Measurements from ENCODE around the gene ELF5. TPM values are rescaled to one million over a fixed set of nuclear protein-coding genes. Genes with fewer than 3 reads are reported as not detected.

Gene ELF5
- total RNA-seq, 4 donors from 2014 or later, result 1.1 TPM; not detected in 3

DNA sequence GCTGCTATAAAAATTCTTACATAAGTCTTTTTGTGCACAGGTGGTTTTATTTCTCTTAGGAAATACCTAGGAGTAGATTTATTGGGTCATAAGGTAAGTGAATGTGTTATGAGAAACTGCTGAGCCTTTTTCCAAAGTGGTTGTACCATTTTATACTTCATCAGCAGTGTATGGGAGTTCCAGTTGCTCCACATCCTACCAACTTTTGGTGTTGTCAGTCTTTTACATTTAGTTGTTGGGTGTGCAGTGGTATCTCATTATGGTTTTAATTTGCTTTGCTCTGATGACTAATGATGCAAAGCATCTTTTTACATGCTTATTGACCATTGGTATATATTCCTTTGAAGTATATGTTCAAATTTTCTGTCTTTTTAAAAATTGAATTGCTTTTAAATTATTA, 71.8 kb downstream of the ELF5 start:
- Histone ChIP-seq H3K4me1 (peaks cover 4 to 60% (median 11%) of the 10 kb centered on the region in 3 donors), H3K27ac (no peak overlapping the region), H3K9me3 (no peaks in the 10 kb centered on the region), H3K4me3 (no peak overlapping the region), H3K36me3 (no peaks in the 10 kb centered on the region), H3K27me3 (no peaks in the 10 kb centered on the region)
- TF ChIP-seq EP300 (IDR thresholded peaks at IDR 0.05), result no peak
- TF ChIP-seq, protein P1, sequence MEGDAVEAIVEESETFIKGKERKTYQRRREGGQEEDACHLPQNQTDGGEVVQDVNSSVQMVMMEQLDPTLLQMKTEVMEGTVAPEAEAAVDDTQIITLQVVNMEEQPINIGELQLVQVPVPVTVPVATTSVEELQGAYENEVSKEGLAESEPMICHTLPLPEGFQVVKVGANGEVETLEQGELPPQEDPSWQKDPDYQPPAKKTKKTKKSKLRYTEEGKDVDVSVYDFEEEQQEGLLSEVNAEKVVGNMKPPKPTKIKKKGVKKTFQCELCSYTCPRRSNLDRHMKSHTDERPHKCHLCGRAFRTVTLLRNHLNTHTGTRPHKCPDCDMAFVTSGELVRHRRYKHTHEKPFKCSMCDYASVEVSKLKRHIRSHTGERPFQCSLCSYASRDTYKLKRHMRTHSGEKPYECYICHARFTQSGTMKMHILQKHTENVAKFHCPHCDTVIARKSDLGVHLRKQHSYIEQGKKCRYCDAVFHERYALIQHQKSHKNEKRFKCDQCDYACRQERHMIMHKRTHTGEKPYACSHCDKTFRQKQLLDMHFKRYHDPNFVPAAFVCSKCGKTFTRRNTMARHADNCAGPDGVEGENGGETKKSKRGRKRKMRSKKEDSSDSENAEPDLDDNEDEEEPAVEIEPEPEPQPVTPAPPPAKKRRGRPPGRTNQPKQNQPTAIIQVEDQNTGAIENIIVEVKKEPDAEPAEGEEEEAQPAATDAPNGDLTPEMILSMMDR (IDR thresholded peaks at IDR 0.05), result no peak
- no peak for TF ChIP-seq POLR2A (IDR thresholded peaks at IDR 0.05)
- TF ChIP-seq POLR2AphosphoS5 (IDR thresholded peaks at IDR 0.05), result no peak
- no peak for ATAC-seq

DNA sequence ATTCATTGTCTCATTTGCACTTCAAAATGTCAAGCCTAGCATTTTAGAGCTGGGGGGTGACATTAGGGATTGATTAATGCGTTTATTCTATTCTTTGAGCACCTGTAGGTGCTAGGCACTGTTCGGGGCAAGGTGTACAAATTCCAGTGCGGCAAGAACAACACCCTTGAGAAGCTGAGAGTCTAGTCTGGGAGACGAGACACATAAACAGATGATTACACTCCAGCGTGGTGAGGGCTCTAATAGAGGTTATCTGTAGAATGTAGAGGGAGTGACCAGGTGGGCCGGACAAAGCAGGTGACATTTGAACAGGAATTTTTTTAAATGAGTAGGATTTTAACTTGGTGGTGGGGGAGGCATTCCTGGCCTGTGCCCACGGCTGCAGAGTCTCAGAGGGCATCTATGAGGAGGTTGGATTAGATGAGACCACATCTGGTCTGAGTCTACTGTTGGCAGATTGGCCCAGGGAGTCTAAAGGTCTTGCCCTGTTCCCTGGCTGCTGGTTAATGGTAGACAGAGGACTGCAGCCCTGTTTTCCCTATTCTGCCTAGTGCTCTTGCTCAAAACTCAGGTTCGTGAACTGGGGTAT, 73.9 kb downstream of the ELF5 start:
- no peaks in the 10 kb centered on the region for H3K27me3 ChIP-seq
- 20 to 84% methylated on average over 2 to 7 of the region's 8 CpGs for WGBS, 2 donors (ENCODE audit: low coverage in 1 of 2)
- H3K4me1 ChIP-seq, result peaks cover 4 to 59% (median 11%) of the 10 kb centered on the region in 3 donors
- TF ChIP-seq, protein P1 (IDR thresholded peaks at IDR 0.05), result no peak
- TF ChIP-seq EP300 (IDR thresholded peaks at IDR 0.05) (no peak), POLR2AphosphoS5 (IDR thresholded peaks at IDR 0.05) (no peak), POLR2A (IDR thresholded peaks at IDR 0.05) (no peak)
- ATAC-seq, result no peak
- H3K36me3 ChIP-seq, result no peaks in the 10 kb centered on the region
- H3K27ac ChIP-seq, result peak overlapping the region in 3 of 4 donors; percentile 89 to 93 (median 92)
- H3K9me3 ChIP-seq, result no peaks in the 10 kb centered on the region
- H3K4me3 ChIP-seq, result peak overlapping the region; percentile 84 to 91

DNA sequence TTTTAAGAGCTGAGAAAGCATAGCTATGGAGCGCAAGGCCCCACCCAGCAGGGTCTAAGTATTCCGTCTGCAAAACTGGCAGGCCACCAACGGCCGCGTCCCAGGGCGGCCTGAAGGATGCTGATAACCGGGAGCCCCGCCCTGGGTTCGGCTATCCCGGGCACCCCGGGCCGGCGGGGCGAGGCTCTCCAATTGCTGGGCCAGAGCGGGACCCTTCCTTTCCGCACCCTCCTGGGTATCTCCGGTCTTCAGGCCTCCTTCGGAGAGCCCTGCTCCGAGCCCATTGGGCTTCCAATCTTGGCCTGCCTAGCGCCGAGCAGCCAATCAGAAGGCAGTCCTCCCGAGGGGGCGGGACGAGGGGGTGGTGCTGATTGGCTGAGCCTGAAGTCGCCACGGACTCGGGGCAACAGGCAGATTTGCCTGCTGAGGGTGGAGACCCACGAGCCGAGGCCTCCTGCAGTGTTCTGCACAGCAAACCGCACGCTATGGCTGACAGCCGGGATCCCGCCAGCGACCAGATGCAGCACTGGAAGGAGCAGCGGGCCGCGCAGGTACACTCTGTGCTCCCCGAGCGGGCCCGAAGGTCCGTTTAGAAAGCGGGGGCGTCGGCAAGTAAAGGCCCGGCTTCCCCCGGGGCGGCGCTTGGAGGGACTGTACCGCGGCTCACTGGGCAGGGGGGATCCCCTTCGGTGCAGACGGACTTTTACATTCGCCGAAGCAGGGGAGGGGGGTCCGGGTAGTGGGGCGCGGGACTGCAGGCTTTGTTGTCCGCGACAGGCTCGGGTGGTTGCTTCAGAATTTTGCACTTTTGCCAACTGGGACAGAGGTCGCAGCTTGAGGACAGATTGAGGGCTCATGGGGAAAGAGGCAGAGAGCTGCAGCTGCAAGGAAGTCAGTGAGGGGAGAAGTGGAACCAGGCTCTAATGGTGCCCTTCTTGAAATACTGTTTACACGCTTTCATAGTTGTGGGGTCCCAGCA, 74.8 kb downstream of the ELF5 start, which contains the start of gene CAT:
Gene CAT (plus strand): TSS at position 406 of the 979 bp plus-strand sequence. CDS start 80 bp downstream, at position 486.
- H3K4me1 ChIP-seq, result peaks cover 4 to 54% (median 11%) of the 10 kb centered on the region in 3 donors
- peak within 1 kb of the TSS; percentile 69 to 93 (median 90) for H3K27ac ChIP-seq
- TF ChIP-seq POLR2AphosphoS5 (IDR thresholded peaks at IDR 0.05) (peak; percentile 58), EP300 (IDR thresholded peaks at IDR 0.05) (no peak), POLR2A (IDR thresholded peaks at IDR 0.05) (peak; percentile 56 to 62)
- TF ChIP-seq, protein P1 (IDR thresholded peaks at IDR 0.05), result no peak
- 0 to 5% methylated on average over 6 to 19 of the region's 62 CpGs for WGBS, 2 donors (ENCODE audit: low coverage in 1 of 2)
- peak; percentile 99 for ATAC-seq
- H3K9me3 ChIP-seq, result no peaks in the 10 kb centered on the region
- no peaks in the 10 kb centered on the region for H3K27me3 ChIP-seq
- H3K36me3 ChIP-seq, result no peaks in the 10 kb centered on the region
- peak within 1 kb of the TSS; percentile 84 to 91 for H3K4me3 ChIP-seq

DNA sequence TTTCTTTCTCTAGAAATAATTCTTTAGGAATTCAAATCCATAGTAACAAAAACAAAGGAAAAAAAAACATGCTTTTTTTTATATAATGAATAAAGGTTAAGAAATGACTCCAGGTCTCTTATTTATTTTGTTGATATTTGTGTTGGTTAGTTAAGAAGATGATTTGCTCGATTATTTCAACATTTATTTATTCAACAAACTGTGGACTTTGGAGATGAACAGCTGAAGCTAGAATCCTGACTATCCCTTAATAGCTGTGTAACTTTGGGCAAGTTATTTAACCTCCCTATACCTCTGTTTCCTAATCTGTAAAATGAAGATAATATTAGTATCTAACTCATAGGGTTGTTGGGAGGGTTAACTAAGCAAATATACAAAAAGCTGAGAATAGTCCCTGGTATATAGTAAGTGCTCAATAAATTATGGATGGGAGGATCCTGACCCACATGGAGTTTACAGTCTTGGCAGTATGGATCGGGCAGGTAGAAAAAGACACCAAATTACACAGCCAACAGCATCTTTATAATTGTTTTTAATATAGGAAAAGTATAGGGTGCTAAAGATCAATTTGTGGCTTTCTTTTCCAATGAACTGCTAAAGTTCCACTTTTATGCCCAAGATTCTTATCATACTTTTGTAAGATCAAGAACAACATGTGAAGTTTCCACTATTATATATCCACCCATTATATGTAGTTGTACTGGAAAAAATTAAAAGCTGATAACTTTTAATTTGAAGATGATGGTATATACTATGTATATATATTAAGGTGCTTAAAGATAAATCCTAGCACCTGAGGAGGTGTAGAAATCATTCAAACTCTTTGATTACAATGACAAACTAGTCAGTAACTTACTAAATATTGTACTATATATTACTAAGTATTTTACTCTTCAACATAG, 76.1 kb downstream of the ELF5 start:
- H3K36me3 ChIP-seq, result no peaks in the 10 kb centered on the region
- 93 to 96% methylated on average over 2 of the region's 2 CpGs for WGBS, 2 donors (ENCODE audit: low coverage in 1 of 2)
- TF ChIP-seq EP300 (IDR thresholded peaks at IDR 0.05) (no peak), POLR2A (IDR thresholded peaks at IDR 0.05) (no peak), POLR2AphosphoS5 (IDR thresholded peaks at IDR 0.05) (no peak)
- TF ChIP-seq, protein P1 (IDR thresholded peaks at IDR 0.05), result no peak
- peaks cover 4 to 41% (median 11%) of the 10 kb centered on the region in 3 donors for H3K4me1 ChIP-seq
- peak overlapping the region; percentile 84 to 91 for H3K4me3 ChIP-seq
- H3K27me3 ChIP-seq, result no peaks in the 10 kb centered on the region
- no peaks in the 10 kb centered on the region for H3K9me3 ChIP-seq
- peak overlapping the region in 1 of 4 donors; percentile 92 for H3K27ac ChIP-seq
- no peak for ATAC-seq
